ENCODE results near the gene TPP2. TPM values are rescaled to one million over a fixed set of nuclear protein-coding genes. Genes with fewer than 3 reads are reported as not detected.

The TPP2 gene
- total RNA-seq, 1 donor from 2014 or later = 61.1 TPM

- TF ChIP-seq CTCF (conservative IDR thresholded peaks at IDR 0.05; ENCODE audit: low read depth, low read length) = no peak
- no peak overlapping the region for H3K4me3 ChIP-seq (ENCODE audit: low read depth, low read length)
- no peak for DNase-seq (ENCODE audit: low read depth)
Observed at GRCh38 chr13:102708211-102708610, 111.4 kb downstream of the TPP2 start.

GRCh38 chr13:102708991-102709390 lies 112.2 kb downstream of the TPP2 start:
- no peak overlapping the region for H3K4me3 ChIP-seq (ENCODE audit: low read depth, low read length)
- no peak for DNase-seq (ENCODE audit: low read depth)
- TF ChIP-seq CTCF (conservative IDR thresholded peaks at IDR 0.05; ENCODE audit: low read depth, low read length) = no peak

- no peak for DNase-seq (ENCODE audit: low read depth)
- no peak for TF ChIP-seq CTCF (conservative IDR thresholded peaks at IDR 0.05; ENCODE audit: low read depth, low read length)
- no peak overlapping the region for H3K4me3 ChIP-seq (ENCODE audit: low read depth, low read length)
Observed at GRCh38 chr13:102709536-102709935, 112.8 kb downstream of the TPP2 start.

- H3K4me3 ChIP-seq (ENCODE audit: low read depth, low read length) = no peak overlapping the region
- DNase-seq (ENCODE audit: low read depth) = no peak
- no peak for TF ChIP-seq CTCF (conservative IDR thresholded peaks at IDR 0.05; ENCODE audit: low read depth, low read length)
Observed at GRCh38 chr13:102710261-102710679, 113.5 kb downstream of the TPP2 start.

- DNase-seq (ENCODE audit: low read depth) = no peak
- no peak for TF ChIP-seq CTCF (conservative IDR thresholded peaks at IDR 0.05; ENCODE audit: low read depth, low read length)
- no peak overlapping the region for H3K4me3 ChIP-seq (ENCODE audit: low read depth, low read length)
Observed at GRCh38 chr13:102715447-102715846, 118.7 kb downstream of the TPP2 start.

- no peak for DNase-seq (ENCODE audit: low read depth)
- no peak for TF ChIP-seq CTCF (conservative IDR thresholded peaks at IDR 0.05; ENCODE audit: low read depth, low read length)
Observed at GRCh38 chr13:102718746-102719145, 122.0 kb downstream of the TPP2 start.

GRCh38 chr13:102721800-102722231 lies 125.0 kb downstream of the TPP2 start:
- TF ChIP-seq CTCF (conservative IDR thresholded peaks at IDR 0.05; ENCODE audit: low read depth, low read length) = no peak
- H3K4me3 ChIP-seq (ENCODE audit: low read depth, low read length) = no peak overlapping the region
- no peak for DNase-seq (ENCODE audit: low read depth)

More at GRCh38 chr13:102718746-102719145, 122.0 kb downstream of the TPP2 start:
- no peak overlapping the region for H3K4me3 ChIP-seq (ENCODE audit: low read depth, low read length)

All from epithelial cell of proximal tubule (primary cell).